PFSK-1 (cell line): ENCODE results near the gene KRT40.

Experiments
- FOXP2 ChIP-seq: optimal IDR thresholded peaks from 2 replicates; pipeline ENCODE3; 2011; ENCODE audit warnings: borderline replicate concordance, control low read depth, inconsistent platforms; ENCODE audit not compliant: insufficient read depth; ENCODE audit errors: extremely low read length, extremely low read depth
- POLR2AphosphoS5 ChIP-seq: IDR thresholded peaks from 2 replicates; pipeline ENCODE4 v1.6.1; 2012; ENCODE audit warnings: low read depth, mild to moderate bottlenecking, control low read depth, low read length, moderate library complexity
- REST ChIP-seq, 2 experiments: IDR thresholded peaks; 2 replicates each; pipeline versions ENCODE4 v1.6.1 to v1.8.0; 2011 to 2012; ENCODE audit warnings: low read depth in 2 of 2, low read length in 2 of 2, control low read depth in 1 of 2, inconsistent platforms in 1 of 2, mild to moderate bottlenecking in 1 of 2, moderate library complexity in 1 of 2; ENCODE audit not compliant: insufficient read depth in 1 of 2
- SIN3A ChIP-seq: IDR thresholded peaks from 2 replicates; pipeline ENCODE4 v1.6.1; 2012; ENCODE audit warnings: mild to moderate bottlenecking, low read length, moderate library complexity, borderline replicate concordance; ENCODE audit not compliant: insufficient read depth
- TAF1 ChIP-seq: IDR thresholded peaks from 2 replicates; pipeline ENCODE4 v1.6.1; 2012; ENCODE audit warnings: low read length, control low read depth, borderline replicate concordance; ENCODE audit not compliant: insufficient read depth

- TF ChIP-seq POLR2AphosphoS5 (no peak), REST (IDR thresholded peaks at IDR 0.05; ENCODE audit: insufficient read depth in 1 of 2, low read depth in 2 of 2, low read length in 2 of 2) (no peak), SIN3A (no peak), TAF1 (no peak), FOXP2 (no peak)
Measured at GRCh38 chr17:41018541-41018940, 34.4 kb upstream of the KRT40 start.
